ENCODE results near the gene DDX6. TPM values are rescaled to one million over a fixed set of nuclear protein-coding genes. Genes with fewer than 3 reads are reported as not detected.

Gene DDX6
- total RNA-seq, 1 experiment from 2014 or later, result 41.0 TPM

DNA sequence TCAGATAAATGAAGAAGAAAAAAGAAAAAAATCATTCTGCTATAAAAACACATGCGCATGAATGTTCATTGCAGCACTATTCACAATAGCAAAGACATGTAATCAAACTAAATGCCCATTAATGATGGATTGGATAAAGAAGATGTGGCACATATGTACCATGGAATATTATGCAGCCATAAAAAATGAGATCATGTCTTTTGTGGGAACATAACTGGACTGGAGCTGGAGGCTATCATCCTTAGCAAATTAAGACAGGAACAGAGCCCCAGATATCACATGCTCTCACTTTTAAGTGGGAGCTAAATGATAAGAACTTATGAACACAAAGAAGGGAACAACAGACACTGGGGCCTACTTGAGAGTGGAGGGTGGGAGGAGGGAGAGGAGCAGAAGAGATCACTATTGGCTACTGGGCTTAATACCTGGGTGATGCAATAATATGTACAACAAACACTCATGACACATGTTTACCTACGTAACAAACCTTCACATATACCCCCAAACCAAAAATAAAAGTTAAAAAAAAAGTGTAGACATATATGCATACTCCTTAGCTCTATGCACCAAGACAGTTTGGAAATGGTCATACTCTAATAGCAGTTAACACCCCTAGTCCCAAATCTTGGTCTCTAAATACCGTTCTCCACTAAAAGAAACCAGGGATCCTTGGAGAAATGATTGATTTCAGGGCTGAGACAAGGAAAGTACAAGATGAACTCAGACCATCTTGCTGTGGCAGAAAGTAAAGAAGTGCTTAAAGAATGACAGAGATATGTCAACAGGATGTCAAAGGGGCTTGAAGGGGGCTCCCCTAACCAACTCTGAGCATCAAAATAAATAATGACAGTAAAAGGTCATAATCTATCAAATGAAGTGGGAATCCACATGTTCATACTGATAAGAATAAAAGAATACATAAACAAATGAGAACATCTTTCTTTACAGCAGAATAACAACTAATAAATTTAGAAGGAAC lies 17.1 kb upstream of the DDX6 start:
- no peak overlapping the region for H3K4me3 ChIP-seq

GRCh38 chr11:118806400-118806799 lies 15.4 kb upstream of the DDX6 start:
- no peaks in the 10 kb centered on the region for H3K9me3 ChIP-seq (replicated peaks)
- no peaks in the 10 kb centered on the region for H3K36me3 ChIP-seq
- no peaks in the 10 kb centered on the region for H3K4me1 ChIP-seq (replicated peaks)
- no peaks in the 10 kb centered on the region for H3K27me3 ChIP-seq (replicated peaks)
- H3K4me3 ChIP-seq, result no peak overlapping the region
- H3K27ac ChIP-seq, result no peak overlapping the region
- DNase-seq (ENCODE audit: low read depth in 1 of 2, low spot score in 2 of 2), result no peak

More for the DNA sequence above, 17.1 kb upstream of the DDX6 start:
- no peaks in the 10 kb centered on the region for H3K4me1 ChIP-seq (replicated peaks)
- H3K36me3 ChIP-seq, result no peaks in the 10 kb centered on the region
- no peaks in the 10 kb centered on the region for H3K27me3 ChIP-seq (replicated peaks)
- DNase-seq (ENCODE audit: low read depth in 1 of 2, low spot score in 2 of 2), result no peak
- no peaks in the 10 kb centered on the region for H3K9me3 ChIP-seq (replicated peaks)
- H3K27ac ChIP-seq, result no peak overlapping the region

DNA sequence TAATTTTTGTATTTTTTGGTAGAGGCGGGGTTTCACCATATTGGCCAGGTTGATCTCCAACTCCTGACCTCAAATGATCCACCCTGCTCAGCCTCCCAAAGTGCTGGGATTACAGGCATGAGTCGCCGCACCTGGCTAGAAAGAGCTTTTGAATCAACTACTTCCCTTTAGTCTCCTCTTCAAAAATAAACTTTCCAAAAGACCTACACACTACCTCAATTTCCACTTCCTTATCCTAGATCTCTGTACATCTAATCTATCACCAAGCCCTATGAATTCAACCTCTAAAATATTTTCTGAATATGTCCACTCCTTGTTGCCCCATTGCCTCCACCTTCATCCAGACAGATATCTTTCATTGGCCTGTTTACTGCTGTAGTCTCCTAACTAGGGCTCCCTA lies 13.1 kb upstream of the DDX6 start:
- no peaks in the 10 kb centered on the region for H3K36me3 ChIP-seq
- H3K4me3 ChIP-seq, result no peak overlapping the region
- no peaks in the 10 kb centered on the region for H3K9me3 ChIP-seq (replicated peaks)
- H3K4me1 ChIP-seq (replicated peaks), result no peaks in the 10 kb centered on the region
- H3K27me3 ChIP-seq (replicated peaks), result no peaks in the 10 kb centered on the region
- H3K27ac ChIP-seq, result no peak overlapping the region
- DNase-seq (ENCODE audit: low read depth in 1 of 2, low spot score in 2 of 2), result no peak

DNA sequence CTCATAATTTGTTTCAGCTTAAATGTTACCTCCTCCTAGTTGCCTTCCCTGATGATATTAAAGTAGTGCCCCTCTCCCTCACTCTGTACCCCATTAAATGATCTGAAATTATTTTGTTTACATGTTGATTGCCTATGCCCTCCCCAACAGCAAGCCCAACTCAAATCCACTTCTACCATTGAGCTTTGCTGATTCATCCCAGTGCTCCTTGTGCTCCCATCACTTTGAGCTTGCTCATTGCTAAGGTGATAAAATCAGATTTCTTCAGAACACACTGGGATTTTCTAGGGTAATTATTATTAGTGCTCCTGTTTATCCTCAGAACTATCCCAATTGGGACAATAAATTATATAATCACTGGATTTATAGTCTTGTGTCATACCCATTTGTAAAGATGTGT lies 8.4 kb upstream of the DDX6 start:
- H3K4me3 ChIP-seq, result no peak overlapping the region
- no peaks in the 10 kb centered on the region for H3K9me3 ChIP-seq (replicated peaks)
- H3K27me3 ChIP-seq (replicated peaks), result no peaks in the 10 kb centered on the region
- no peaks in the 10 kb centered on the region for H3K36me3 ChIP-seq
- H3K27ac ChIP-seq, result no peak overlapping the region
- DNase-seq (ENCODE audit: low read depth in 1 of 2, low spot score in 2 of 2), result no peak
- H3K4me1 ChIP-seq (replicated peaks), result no peaks in the 10 kb centered on the region

DNA sequence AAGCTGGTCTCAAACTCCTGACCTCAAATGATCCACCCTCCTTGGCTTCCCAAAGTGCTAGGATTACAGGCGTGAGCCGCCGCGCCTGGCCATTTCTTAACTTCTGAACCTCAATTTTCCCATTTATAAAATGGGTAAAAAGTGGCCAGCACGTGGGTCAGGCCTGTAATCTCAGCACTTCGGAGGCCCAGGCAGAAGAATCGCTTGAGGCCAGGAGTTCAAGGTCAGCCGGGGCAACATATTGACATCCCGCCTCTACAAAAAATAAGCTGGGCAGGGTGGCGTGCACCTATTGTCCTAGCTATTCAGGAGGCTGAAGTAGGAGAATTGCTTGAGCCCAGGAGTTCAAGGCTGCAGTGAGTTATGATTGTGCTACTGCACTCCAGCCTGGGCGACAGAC lies 6.5 kb upstream of the DDX6 start:
- no peak for DNase-seq (ENCODE audit: low read depth in 1 of 2, low spot score in 2 of 2)
- peaks cover 6% of the 10 kb centered on the region; the same call in 1 of the 2 replicates for H3K4me1 ChIP-seq (replicated peaks)
- no peaks in the 10 kb centered on the region for H3K9me3 ChIP-seq (replicated peaks)
- no peak overlapping the region for H3K27ac ChIP-seq
- H3K36me3 ChIP-seq, result no peaks in the 10 kb centered on the region
- no peak overlapping the region for H3K4me3 ChIP-seq
- no peaks in the 10 kb centered on the region for H3K27me3 ChIP-seq (replicated peaks)

- H3K4me3 ChIP-seq, result peak overlapping the region; percentile 78
- no peaks in the 10 kb centered on the region for H3K27me3 ChIP-seq (replicated peaks)
- 0 out of 2 replicates have a peak, but pooled peaks cover 3% of the 10 kb centered on the region for H3K36me3 ChIP-seq
- peaks cover 10% of the 10 kb centered on the region; the same call in 1 of the 2 replicates for H3K4me1 ChIP-seq (replicated peaks)
- no peaks in the 10 kb centered on the region for H3K9me3 ChIP-seq (replicated peaks)
- DNase-seq (ENCODE audit: low read depth in 1 of 2, low spot score in 2 of 2), result peak; percentile 52 to 53
- H3K27ac ChIP-seq, result no peak overlapping the region
Observed at GRCh38 chr11:118792570-118793124, 1.7 kb upstream of the DDX6 start.

GRCh38 chr11:118791961-118792569 lies 1.1 kb upstream of the DDX6 start:
- no peak for DNase-seq (ENCODE audit: low read depth in 1 of 2, low spot score in 2 of 2)
- H3K27ac ChIP-seq, result peak overlapping the region; percentile 91; the same call in 1 of the 2 replicates
- H3K4me3 ChIP-seq, result peak overlapping the region; percentile 78
- peaks cover 10% of the 10 kb centered on the region; the same call in 1 of the 2 replicates for H3K4me1 ChIP-seq (replicated peaks)
- H3K36me3 ChIP-seq, result 0 out of 2 replicates have a peak, but pooled peaks cover 3% of the 10 kb centered on the region
- H3K9me3 ChIP-seq (replicated peaks), result no peaks in the 10 kb centered on the region
- H3K27me3 ChIP-seq (replicated peaks), result no peaks in the 10 kb centered on the region

DNA sequence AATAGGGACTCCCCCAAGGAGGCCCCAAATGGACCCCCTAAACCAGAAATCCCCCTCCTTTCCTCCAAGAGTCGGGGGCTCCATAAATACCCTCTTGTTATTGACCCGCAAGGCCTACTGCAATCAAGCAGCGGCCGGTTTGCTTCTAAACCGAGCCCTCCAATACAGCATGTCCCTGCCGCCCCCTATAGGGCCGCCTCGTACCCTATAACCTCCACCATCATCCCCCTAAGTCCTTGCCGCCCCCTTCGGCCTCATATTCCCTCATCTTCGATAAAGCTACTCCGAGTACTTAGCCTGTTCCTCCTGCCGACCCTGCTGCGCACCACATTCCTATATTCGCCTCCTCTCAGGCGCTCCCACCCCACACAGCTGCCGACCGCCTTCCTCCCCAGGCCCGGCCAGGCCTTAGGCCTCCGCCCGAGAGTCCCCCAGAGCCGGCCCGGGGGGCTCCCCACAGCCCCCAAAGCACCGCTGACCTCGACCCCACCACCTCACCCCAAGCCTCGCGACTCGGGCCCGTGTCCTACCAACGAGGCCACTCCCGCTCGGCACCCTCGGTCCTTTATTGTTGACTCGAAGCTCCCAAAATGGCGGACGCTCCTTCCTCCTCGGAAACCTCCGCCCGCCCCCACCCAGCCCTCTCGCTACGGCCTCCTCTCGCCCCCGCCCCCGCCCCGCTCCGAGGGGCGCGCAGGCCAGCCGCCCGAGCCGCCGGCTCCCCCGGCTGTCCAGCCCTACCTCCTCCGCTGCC lies 430 bp downstream of the DDX6 start:
- H3K4me1 ChIP-seq (replicated peaks), result peaks cover 10% of the 10 kb centered on the region; the same call in 1 of the 2 replicates
- no peaks in the 10 kb centered on the region for H3K9me3 ChIP-seq (replicated peaks)
- DNase-seq (ENCODE audit: low read depth in 1 of 2, low spot score in 2 of 2), result peak; percentile 37 to 72
- no peaks in the 10 kb centered on the region for H3K27me3 ChIP-seq (replicated peaks)
- H3K27ac ChIP-seq, result peak overlapping the region; percentile 91
- peak overlapping the region; percentile 78 for H3K4me3 ChIP-seq
- peaks cover 7% of the 10 kb centered on the region; the same call in 1 of the 2 replicates for H3K36me3 ChIP-seq

DNA sequence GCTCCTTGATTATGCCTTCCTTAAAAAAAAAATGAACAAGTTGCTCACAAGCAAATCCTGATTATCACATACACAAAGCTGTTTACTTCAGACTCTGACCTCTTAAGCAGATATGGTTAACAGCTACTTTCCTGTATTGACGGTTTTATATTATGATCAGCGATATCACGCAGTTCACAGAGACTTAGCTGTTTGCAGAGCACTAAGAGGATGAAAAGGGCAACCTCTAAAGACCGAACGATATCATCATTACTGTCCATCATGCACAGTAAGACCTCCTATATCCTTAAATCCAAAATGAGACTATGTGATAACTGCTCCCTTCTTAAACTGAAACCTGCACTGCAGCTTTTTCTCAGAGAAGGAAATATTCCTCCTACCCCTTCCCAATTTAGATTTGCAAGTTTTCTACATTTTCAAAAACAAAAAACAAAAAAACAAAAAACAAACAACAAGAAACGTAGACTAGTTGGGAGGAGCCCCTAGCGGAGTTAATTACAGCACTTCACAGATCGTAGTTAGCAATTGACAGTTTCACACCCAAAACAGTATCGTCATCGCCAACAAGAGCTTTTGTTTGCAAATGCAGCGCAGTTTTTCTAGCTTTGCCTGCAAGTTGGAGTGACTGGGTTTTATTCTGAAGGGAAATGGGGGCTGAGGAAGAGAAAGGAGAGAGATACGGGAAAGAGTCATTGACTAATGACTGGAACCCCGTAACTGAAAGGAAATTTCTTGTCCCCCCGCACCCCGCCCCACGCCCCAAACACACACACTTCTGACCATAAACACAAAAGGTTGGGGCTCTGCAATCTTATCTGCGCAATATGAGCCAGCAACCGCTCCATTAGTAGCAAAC lies 1.2 kb downstream of the DDX6 start:
- Histone ChIP-seq H3K36me3 (peaks cover 14% of the 10 kb centered on the region), H3K27me3 (replicated peaks) (no peaks in the 10 kb centered on the region), H3K9me3 (replicated peaks) (no peaks in the 10 kb centered on the region), H3K27ac (peak overlapping the region; percentile 91; the same call in 1 of the 2 replicates), H3K4me3 (peak overlapping the region; percentile 78), H3K4me1 (replicated peaks) (peaks cover 10% of the 10 kb centered on the region; the same call in 1 of the 2 replicates)
- peak in 1 of 2 experiments; percentile 2 for DNase-seq (ENCODE audit: low read depth in 1 of 2, low spot score in 2 of 2)

- Histone ChIP-seq H3K36me3 (peaks cover 20% of the 10 kb centered on the region), H3K27ac (no peak overlapping the region), H3K4me3 (no peak overlapping the region), H3K4me1 (replicated peaks) (no peaks in the 10 kb centered on the region), H3K27me3 (replicated peaks) (no peaks in the 10 kb centered on the region), H3K9me3 (replicated peaks) (no peaks in the 10 kb centered on the region)
- DNase-seq (ENCODE audit: low read depth in 1 of 2, low spot score in 2 of 2), result no peak
Observed at GRCh38 chr11:118786657-118787056, 4.3 kb downstream of the DDX6 start.

- Histone ChIP-seq H3K36me3 (peaks cover 17% of the 10 kb centered on the region), H3K9me3 (replicated peaks) (no peaks in the 10 kb centered on the region)
Observed at GRCh38 chr11:118785362-118785761, 5.6 kb downstream of the DDX6 start.

DNA sequence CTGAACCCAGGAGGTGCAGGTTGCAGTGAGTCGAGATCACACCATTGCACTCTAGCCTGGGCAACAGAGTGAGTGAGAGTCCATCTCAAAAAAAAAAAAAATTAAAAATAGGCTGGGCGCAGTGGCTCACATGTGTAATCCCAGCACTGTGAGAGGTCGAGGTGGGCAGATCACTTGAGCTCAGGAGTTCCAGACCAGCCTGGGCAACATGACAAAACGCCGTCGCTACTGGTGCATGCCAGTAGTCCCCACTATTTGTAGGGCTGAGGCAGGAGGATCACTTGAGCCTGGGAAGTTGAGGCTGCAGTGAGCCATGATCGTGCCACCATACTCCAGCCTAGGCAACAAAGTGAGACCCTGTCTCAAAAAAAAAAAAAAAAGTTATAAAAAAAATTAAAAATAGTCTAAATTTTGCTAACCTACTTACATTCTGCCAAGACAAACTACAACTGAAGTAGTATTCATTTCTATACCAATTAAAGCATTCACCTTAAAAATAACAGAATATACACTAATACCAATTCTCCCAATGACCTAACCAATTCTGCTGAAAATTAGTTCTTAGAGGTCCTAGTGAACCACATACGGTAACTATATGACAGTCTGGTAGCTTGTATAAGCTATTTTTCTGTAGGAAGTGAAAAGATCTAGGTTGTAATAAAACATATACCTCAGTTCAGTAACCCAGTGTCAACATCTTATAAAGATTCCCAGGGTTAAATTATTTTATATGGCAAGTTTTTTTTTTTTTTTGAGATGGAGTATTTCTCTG lies 7.1 kb downstream of the DDX6 start:
- no peaks in the 10 kb centered on the region for H3K9me3 ChIP-seq (replicated peaks)
- no peak overlapping the region for H3K27ac ChIP-seq
- peaks cover 22% of the 10 kb centered on the region for H3K36me3 ChIP-seq
- H3K27me3 ChIP-seq (replicated peaks), result no peaks in the 10 kb centered on the region
- no peaks in the 10 kb centered on the region for H3K4me1 ChIP-seq (replicated peaks)
- DNase-seq (ENCODE audit: low read depth in 1 of 2, low spot score in 2 of 2), result no peak
- H3K4me3 ChIP-seq, result no peak overlapping the region

More at GRCh38 chr11:118785362-118785761, 5.6 kb downstream of the DDX6 start:
- DNase-seq (ENCODE audit: low read depth in 1 of 2, low spot score in 2 of 2), result no peak
- Histone ChIP-seq H3K27ac (no peak overlapping the region), H3K4me3 (no peak overlapping the region), H3K4me1 (replicated peaks) (no peaks in the 10 kb centered on the region), H3K27me3 (replicated peaks) (no peaks in the 10 kb centered on the region)
